A549 (cell line): ENCODE results near the gene KHSRP. TPM values are rescaled to one million over a fixed set of nuclear protein-coding genes. Genes with fewer than 3 reads are reported as not detected.

ENCODE experiments used
- ATAC-seq, 2 experiments: fragments of 200-7000 bp in 1 of 2; fragments of >200 bp in 1 of 2; cut with Nextera tagmentation in 1 of 2; cut with Tn5 transposase in 1 of 2; 3 replicates each; pipeline versions ENCODE4 v1.8.0 to v1.9.1; 2018 to 2020; ENCODE audit warnings: mild to moderate bottlenecking in 1 of 2, moderate library complexity in 1 of 2
- CTCF ChIA-PET: fragments of 300-600 bp; sonication (Branson Sonifier 250); formaldehyde crosslinking; extraction: SDS; loops from one replicate; lab custom pipeline; 2021; ENCODE audit warnings: antibody characterized with exemption, inconsistent platforms; lab: Yijun Ruan, JAX
- POLR2A ChIA-PET: fragments of 350-600 bp; formaldehyde crosslinking; extraction: SDS; loops from one replicate; lab custom pipeline; 2021; ENCODE audit warnings: antibody characterized with exemption, inconsistent platforms; lab: Yijun Ruan, JAX
- DNase-seq, 2 experiments: peaks; one replicate each; pipeline versions ENCODE4 v3.0.0 to v3.0.0-alpha.2; 2011 to 2016; ENCODE audit warnings: low read depth in 1 of 2, low spot score in 1 of 2
- FAIRE-seq: peaks from 2 replicates; lab custom pipeline; 2011; peaks lifted over from hg19 to GRCh38; lab: Jason Lieb, UNC
- H3K27ac ChIP-seq, 2 experiments: fragments of >200 bp; sonication (Bioruptor Twin); formaldehyde crosslinking; 3 replicates each; pipeline ENCODE4 v1.5.1; 2016 to 2017
- H3K4me1 ChIP-seq: fragments of >200 bp; sonication (Bioruptor Twin); formaldehyde crosslinking; 3 replicates; pipeline ENCODE4 v1.6.1; 2016
- H3K4me2 ChIP-seq: fragments of >200 bp; sonication (Bioruptor Twin); formaldehyde crosslinking; 3 replicates; pipeline ENCODE4 v1.6.1; 2016
- H3K4me3 ChIP-seq: fragments of >200 bp; sonication (Bioruptor Twin); formaldehyde crosslinking; 3 replicates; pipeline ENCODE4 v1.5.1; 2016
- H3K9me3 ChIP-seq: fragments of >200 bp; sonication (Bioruptor Twin); formaldehyde crosslinking; 3 replicates; pipeline ENCODE4 v1.6.1; 2016
- CBX8 ChIP-seq: fragments of 200-600 bp; sonication (generic); IDR thresholded peaks from 2 replicates; pipeline ENCODE4 v1.6.1; 2016
- CHD2 ChIP-seq: fragments of 150-350 bp; IDR thresholded peaks from 2 replicates; pipeline ENCODE4 v1.6.1; 2014; ENCODE audit warnings: low read length; ENCODE audit not compliant: partially characterized antibody
- CHD4 ChIP-seq: fragments of 200-600 bp; sonication (generic); IDR thresholded peaks from 2 replicates; pipeline ENCODE4 v1.6.1; 2016; ENCODE audit warnings: antibody characterized with exemption, mild to moderate bottlenecking, borderline replicate concordance
- EHF ChIP-seq: fragments of 250-450 bp; sonication (Bioruptor Pico); IDR thresholded peaks from 2 replicates; pipeline ENCODE4 v1.5.0; 2020; ENCODE audit warnings: mild to moderate bottlenecking
- FOSL2 ChIP-seq, 2 experiments: fragments of 450-650 bp in 1 of 2; fragments of >200 bp in 1 of 2; sonication (Bioruptor Twin) in 1 of 2; formaldehyde crosslinking; IDR thresholded peaks; 2 replicates each; pipeline versions ENCODE4 v1.5.0 to v1.6.1; 2016 to 2020; ENCODE audit warnings: mild to moderate bottlenecking in 1 of 2, moderate library complexity in 1 of 2
- FOXS1 ChIP-seq: fragments of 250-450 bp; sonication (Bioruptor Pico); IDR thresholded peaks from 2 replicates; pipeline ENCODE4 v1.5.0; 2020; ENCODE audit warnings: mild to moderate bottlenecking, moderate library complexity
- JUN ChIP-seq, 2 experiments: fragments of >200 bp; sonication (Bioruptor Twin); formaldehyde crosslinking; IDR thresholded peaks; 2 replicates in 1 of 2; 3 replicates in 1 of 2; pipeline ENCODE4 v1.6.1; 2016 to 2017
- MAFK ChIP-seq: fragments of 450-650 bp; IDR thresholded peaks from 2 replicates; pipeline ENCODE4 v1.6.1; 2014; ENCODE audit not compliant: partially characterized antibody
- MAX ChIP-seq: IDR thresholded peaks from 2 replicates; pipeline ENCODE4 v1.6.1; 2012
- MYC ChIP-seq: IDR thresholded peaks from 2 replicates; pipeline ENCODE4 v1.6.1; 2012; ENCODE audit warnings: mild to moderate bottlenecking, inconsistent platforms, low read length, improper control_type of control experiment, borderline replicate concordance
- NPAS2 ChIP-seq: fragments of 250-450 bp; sonication (Bioruptor Pico); IDR thresholded peaks from 2 replicates; pipeline ENCODE4 v1.8.0; 2022; ENCODE audit warnings: mild to moderate bottlenecking, moderate library complexity, borderline replicate concordance
- PBX3 ChIP-seq: IDR thresholded peaks from 2 replicates; pipeline ENCODE4 v1.6.1; 2012
- PHF8 ChIP-seq: fragments of 200-600 bp; sonication (generic); IDR thresholded peaks from 2 replicates; pipeline ENCODE4 v1.6.1; 2016; ENCODE audit warnings: low read depth, mild to moderate bottlenecking, antibody characterized with exemption, moderate library complexity, borderline replicate concordance
- POLR2AphosphoS2 ChIP-seq: conservative IDR thresholded peaks from 2 replicates; pipeline ENCODE4 v1.6.1; 2012; ENCODE audit warnings: low read length, improper control_type of control experiment, inconsistent platforms
- RAD21 ChIP-seq, 2 experiments: fragments of >200 bp in 1 of 2; sonication (Bioruptor Twin) in 1 of 2; formaldehyde crosslinking in 1 of 2; IDR thresholded peaks in 1 of 2; conservative IDR thresholded peaks in 1 of 2; 2 replicates in 1 of 2; 3 replicates in 1 of 2; pipeline ENCODE4 v1.6.1; 2012 to 2018; ENCODE audit warnings: inconsistent platforms in 1 of 2
- RCOR1 ChIP-seq: fragments of 150-350 bp; IDR thresholded peaks from 2 replicates; pipeline ENCODE4 v1.6.1; 2014; ENCODE audit warnings: antibody characterized with exemption, low read length, low read depth
- RFX5 ChIP-seq: fragments of 450-650 bp; IDR thresholded peaks from 2 replicates; pipeline ENCODE4 v1.7.1; 2014; ENCODE audit warnings: antibody characterized with exemption, mild to moderate bottlenecking, moderate library complexity
- SMC3 ChIP-seq: fragments of >200 bp; sonication (Bioruptor Twin); formaldehyde crosslinking; IDR thresholded peaks from 3 replicates; pipeline ENCODE4 v1.6.1; 2018; ENCODE audit warnings: inconsistent platforms
- SREBF2 ChIP-seq: fragments of 450-650 bp; IDR thresholded peaks from 2 replicates; pipeline ENCODE4 v1.6.1; 2014; ENCODE audit warnings: mild to moderate bottlenecking, moderate library complexity
- USF2 ChIP-seq: fragments of 450-650 bp; IDR thresholded peaks from 2 replicates; pipeline ENCODE4 v1.6.1; 2014; ENCODE audit warnings: antibody characterized with exemption
- ZNF302 ChIP-seq: fragments of 250-450 bp; sonication (Bioruptor Pico); IDR thresholded peaks from 2 replicates; pipeline ENCODE4 v1.9.0; 2021; ENCODE audit warnings: inconsistent platforms, mild to moderate bottlenecking, moderate library complexity
- ZSCAN20 ChIP-seq: fragments of 250-450 bp; sonication (Bioruptor Pico); IDR thresholded peaks from 2 replicates; pipeline ENCODE4 v1.8.0; 2022; ENCODE audit warnings: mild to moderate bottlenecking, moderate library complexity
- WGBS: methylation state at CpG from one replicate; pipeline ENCODE4 v1.1.6; 2017; ENCODE audit errors: missing lambda C conversion rate; 5-methylcytosine and 5-hydroxymethylcytosine counted together
- polyA plus RNA-seq, 4 experiments: library from polyadenylated mRNA; depleted of rRNA in 3 of 4; stranded (reverse); fragments of >200 nt; fragmentation: RNase III in 1 of 4; extraction: RNeasy Plus Mini Kit Qiagen cat#74134 plus additional on column Dnase treatment in 1 of 4; gene quantifications; 2 replicates in 3 of 4; 3 replicates in 1 of 4; pipeline ENCODE4 v1.2.3, GENCODE V29; 2011 to 2017
- TF ChIP-seq, protein P1 (sequence below): fragments of 250-450 bp; sonication (Bioruptor Pico); IDR thresholded peaks from 2 replicates; pipeline ENCODE4 v1.5.0; 2020; ENCODE audit warnings: low read depth, mild to moderate bottlenecking, moderate library complexity
- TF ChIP-seq, protein P2 (sequence below): fragments of 200-600 bp; sonication (generic); IDR thresholded peaks from 2 replicates; pipeline ENCODE4 v1.6.1; 2016; ENCODE audit warnings: antibody characterized with exemption, mild to moderate bottlenecking, moderate library complexity
- TF ChIP-seq, protein P3 (sequence below): IDR thresholded peaks from 2 replicates; pipeline ENCODE4 v1.6.1; 2012; ENCODE audit warnings: low read depth, borderline replicate concordance

KHSRP gene
- polyA plus RNA-seq, 2 of the 4 experiments (the other 2 are of a cell fraction): 54.3 to 192 TPM

- CTCF ChIA-PET: no interaction called here
Measured at GRCh38 chr19:6423499-6424194, 964 bp downstream of the KHSRP start.

GRCh38 chr19:6421075-6422014 is 3.3 kb downstream of the KHSRP start:
- Histone ChIP-seq H3K4me1 (peaks cover 15% of the 10 kb centered on the region; the same call in 2 of the 3 replicates), H3K9me3 (no peaks in the 10 kb centered on the region), H3K27ac (no peak overlapping the region), H3K4me2 (no peak overlapping the region), H3K4me3 (no peak overlapping the region)
- ChIA-PET POLR2A (no interaction called here), CTCF (interaction anchor here (1.0 to 1.4 kb wide), 3 partner anchors 10 to 18 kb away, joined by 3 read pairs; no protein-coding TSS in a partner anchor)
- FAIRE-seq (no peak), DNase-seq (no peak), ATAC-seq (no peak)
- 91% methylated on average over 18 of the region's 20 CpGs for WGBS
- TF ChIP-seq RFX5 (no peak), EHF (CRISPR knock-in tag) (no peak), FOXS1 (CRISPR knock-in tag) (no peak), ZNF302 (CRISPR knock-in tag) (no peak), PBX3 (no peak), SREBF2 (no peak), PHF8 (no peak), MAFK (no peak), NPAS2 (CRISPR knock-in tag) (no peak), MAX (no peak), MYC (no peak), RCOR1 (no peak), CHD4 (no peak), SMC3 (no peak), POLR2AphosphoS2 (no peak), RAD21 (conservative IDR thresholded peaks at IDR 0.05 in 1 of 2, IDR thresholded peaks at IDR 0.05 in 1 of 2) (no peak), ZSCAN20 (CRISPR knock-in tag) (no peak), JUN (IDR thresholded peaks at IDR 0.05) (no peak)
- TF ChIP-seq, protein P1, sequence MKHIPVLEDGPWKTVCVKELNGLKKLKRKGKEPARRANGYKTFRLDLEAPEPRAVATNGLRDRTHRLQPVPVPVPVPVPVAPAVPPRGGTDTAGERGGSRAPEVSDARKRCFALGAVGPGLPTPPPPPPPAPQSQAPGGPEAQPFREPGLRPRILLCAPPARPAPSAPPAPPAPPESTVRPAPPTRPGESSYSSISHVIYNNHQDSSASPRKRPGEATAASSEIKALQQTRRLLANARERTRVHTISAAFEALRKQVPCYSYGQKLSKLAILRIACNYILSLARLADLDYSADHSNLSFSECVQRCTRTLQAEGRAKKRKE: no peak

More at GRCh38 chr19:6423499-6424194, 964 bp downstream of the KHSRP start:
- peak overlapping the region; percentile 95 to 99 for H3K27ac ChIP-seq
- peaks cover 15% of the 10 kb centered on the region; the same call in 2 of the 3 replicates for H3K4me1 ChIP-seq
- TF ChIP-seq USF2 (no peak), CHD2 (no peak), CBX8 (no peak), FOSL2 (IDR thresholded peaks at IDR 0.05) (no peak), FOSL2 (CRISPR knock-in tag; IDR thresholded peaks at IDR 0.05) (no peak), RFX5 (no peak)
- TF ChIP-seq, protein P2, sequence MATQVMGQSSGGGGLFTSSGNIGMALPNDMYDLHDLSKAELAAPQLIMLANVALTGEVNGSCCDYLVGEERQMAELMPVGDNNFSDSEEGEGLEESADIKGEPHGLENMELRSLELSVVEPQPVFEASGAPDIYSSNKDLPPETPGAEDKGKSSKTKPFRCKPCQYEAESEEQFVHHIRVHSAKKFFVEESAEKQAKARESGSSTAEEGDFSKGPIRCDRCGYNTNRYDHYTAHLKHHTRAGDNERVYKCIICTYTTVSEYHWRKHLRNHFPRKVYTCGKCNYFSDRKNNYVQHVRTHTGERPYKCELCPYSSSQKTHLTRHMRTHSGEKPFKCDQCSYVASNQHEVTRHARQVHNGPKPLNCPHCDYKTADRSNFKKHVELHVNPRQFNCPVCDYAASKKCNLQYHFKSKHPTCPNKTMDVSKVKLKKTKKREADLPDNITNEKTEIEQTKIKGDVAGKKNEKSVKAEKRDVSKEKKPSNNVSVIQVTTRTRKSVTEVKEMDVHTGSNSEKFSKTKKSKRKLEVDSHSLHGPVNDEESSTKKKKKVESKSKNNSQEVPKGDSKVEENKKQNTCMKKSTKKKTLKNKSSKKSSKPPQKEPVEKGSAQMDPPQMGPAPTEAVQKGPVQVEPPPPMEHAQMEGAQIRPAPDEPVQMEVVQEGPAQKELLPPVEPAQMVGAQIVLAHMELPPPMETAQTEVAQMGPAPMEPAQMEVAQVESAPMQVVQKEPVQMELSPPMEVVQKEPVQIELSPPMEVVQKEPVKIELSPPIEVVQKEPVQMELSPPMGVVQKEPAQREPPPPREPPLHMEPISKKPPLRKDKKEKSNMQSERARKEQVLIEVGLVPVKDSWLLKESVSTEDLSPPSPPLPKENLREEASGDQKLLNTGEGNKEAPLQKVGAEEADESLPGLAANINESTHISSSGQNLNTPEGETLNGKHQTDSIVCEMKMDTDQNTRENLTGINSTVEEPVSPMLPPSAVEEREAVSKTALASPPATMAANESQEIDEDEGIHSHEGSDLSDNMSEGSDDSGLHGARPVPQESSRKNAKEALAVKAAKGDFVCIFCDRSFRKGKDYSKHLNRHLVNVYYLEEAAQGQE: no peak
- TF ChIP-seq, protein P3, sequence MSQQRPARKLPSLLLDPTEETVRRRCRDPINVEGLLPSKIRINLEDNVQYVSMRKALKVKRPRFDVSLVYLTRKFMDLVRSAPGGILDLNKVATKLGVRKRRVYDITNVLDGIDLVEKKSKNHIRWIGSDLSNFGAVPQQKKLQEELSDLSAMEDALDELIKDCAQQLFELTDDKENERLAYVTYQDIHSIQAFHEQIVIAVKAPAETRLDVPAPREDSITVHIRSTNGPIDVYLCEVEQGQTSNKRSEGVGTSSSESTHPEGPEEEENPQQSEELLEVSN: no peak
- H3K4me3 ChIP-seq: peak overlapping the region; percentile 90
- no peaks in the 10 kb centered on the region for H3K9me3 ChIP-seq
- ATAC-seq (no peak), FAIRE-seq (no peak), DNase-seq (peak in 1 of 2 experiments; percentile 36)
- H3K4me2 ChIP-seq: peak overlapping the region; percentile 88
- POLR2A ChIA-PET: no interaction called here
- WGBS: 3% methylated on average over 14 of the region's 20 CpGs
